GM19035 (cell line): ENCODE results near the gene RFX1.
"Not testable (repeated sequence)": the region's sequence is repeated elsewhere in the genome, so short reads cannot be mapped to it uniquely, and the experiment has no call there.

Experiments
- ATAC-seq: cut with Tn5 transposase; IDR thresholded peaks from one replicate; pipeline ENCODE4 v1.9.1; 2021; ENCODE audit not compliant: unreplicated experiment

RFX1 gene

GRCh38 chr19:13938301-13939064, 67.6 kb downstream of the RFX1 start, which contains the start of gene PODNL1:
TSS of gene PODNL1 (minus strand) at chr19:13938417. CDS start at chr19:13938181, 236 bp downstream.
- no peak for ATAC-seq

DNA sequence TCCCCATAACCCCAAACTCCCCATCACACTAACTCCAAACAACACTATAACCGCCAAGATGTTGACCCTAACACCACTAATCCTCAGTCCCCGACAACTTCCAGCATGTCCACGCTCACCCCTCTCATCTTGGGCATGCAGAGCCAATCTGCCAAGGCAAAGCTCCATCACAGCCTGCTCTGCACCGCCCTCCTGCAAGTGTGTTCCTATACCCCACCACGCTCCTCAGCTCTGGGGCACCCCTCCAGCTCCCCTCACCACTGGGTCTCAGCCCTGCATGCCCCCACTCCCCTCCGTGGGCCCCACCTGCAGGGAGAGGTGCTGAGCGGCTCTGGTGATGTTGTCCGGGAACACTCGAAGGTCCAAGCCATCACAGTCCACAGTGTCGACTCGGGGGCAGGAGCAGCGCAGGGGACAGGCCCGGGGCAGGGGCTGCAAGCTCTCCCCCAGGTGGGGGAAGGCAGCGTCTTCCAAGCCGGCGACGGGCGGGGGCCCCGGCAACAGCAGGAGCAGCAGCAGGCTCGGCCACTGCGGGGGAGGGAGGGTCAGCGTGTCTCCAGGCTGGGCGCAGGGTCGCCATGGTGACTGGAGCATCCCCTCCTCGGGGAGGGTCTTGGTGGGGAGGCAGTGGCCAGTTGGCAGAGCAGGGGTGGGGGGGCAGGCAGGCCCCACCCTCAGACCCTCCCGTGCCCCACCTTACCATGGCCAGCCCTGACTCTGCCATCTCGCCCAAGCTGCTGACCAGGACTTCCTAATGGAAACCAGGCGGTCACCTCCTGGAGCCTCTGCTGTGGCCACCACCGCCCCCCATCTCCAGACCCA, 68.4 kb downstream of the RFX1 start:
- ATAC-seq, result no peak

DNA sequence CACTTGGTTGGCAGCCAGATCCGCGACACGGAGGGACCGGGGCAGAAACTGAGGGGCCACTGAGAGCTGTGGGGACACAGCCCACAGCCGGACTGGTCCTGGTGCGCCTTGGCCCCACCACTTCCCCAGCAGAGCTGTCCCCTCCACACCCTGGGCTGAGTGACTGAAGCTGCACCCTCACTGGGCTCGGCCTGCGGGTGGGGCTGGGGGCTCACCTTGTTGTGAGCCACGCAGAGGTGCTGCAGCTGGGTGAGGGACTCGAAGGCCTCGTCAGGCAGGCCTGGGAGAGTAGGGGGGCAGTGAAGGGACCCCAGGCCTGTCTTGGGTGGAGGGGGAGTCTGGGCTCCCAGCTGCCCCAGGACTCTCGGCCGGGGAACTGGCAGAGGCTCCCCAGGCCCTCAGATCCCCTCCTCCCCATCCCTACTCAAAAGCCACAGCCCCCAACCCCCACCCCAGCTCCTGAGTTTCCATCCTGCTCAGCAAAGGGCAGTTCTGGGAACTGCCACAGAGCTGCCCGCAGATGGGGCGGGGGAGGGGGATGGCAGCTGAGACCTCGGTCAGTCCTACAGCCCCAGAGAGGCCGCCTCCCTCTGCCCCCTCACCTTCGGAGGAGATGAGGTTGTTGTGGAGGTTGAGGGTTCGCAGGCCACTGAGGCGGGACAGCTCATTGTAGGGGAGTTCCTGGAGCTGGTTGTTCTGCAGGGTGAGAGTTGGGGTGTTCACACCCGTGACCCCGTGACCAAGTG, 70.2 kb downstream of the RFX1 start:
- ATAC-seq, result no peak

DNA sequence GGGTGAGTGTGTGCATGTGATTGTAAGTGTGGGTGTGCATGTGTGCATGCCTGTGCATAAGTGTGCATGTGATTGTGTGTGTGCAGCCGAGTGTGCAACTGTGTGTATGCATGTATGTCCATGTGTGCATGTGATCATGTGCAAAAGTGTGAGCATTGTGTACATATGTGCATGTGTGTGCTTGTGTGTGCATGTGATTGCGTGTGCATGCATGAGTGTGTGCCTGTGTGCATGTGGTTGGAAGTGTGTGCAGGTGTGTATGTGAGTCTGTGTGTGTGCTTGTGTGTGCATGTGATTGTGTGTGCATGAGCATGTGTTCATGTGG, 71.4 kb downstream of the RFX1 start:
- ATAC-seq, result no peak

DNA sequence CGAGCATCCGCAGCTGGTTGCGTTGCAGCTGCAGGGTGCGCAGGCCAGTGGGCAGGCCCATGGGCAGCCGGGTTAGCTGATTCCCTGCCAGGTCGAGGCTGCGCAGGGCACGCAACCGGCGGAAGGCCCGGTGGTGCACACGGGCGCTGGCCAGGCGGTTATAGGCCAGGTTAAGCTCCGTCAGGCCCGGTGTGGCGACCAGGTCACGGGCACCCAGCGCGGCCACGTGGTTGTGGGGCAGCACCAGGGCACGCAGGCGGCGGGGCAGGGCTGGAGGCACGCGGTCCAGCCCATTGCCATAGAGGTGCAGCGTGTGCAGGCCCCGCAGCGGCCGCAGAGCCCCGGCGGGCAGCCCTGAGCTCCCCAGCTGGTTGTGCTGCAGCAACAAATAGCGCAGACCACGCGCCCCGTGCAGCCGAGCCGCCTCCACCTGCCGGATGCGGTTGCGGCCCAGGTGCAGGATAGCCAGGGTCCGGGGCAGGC, 73.2 kb downstream of the RFX1 start:
- no peak for ATAC-seq

DNA sequence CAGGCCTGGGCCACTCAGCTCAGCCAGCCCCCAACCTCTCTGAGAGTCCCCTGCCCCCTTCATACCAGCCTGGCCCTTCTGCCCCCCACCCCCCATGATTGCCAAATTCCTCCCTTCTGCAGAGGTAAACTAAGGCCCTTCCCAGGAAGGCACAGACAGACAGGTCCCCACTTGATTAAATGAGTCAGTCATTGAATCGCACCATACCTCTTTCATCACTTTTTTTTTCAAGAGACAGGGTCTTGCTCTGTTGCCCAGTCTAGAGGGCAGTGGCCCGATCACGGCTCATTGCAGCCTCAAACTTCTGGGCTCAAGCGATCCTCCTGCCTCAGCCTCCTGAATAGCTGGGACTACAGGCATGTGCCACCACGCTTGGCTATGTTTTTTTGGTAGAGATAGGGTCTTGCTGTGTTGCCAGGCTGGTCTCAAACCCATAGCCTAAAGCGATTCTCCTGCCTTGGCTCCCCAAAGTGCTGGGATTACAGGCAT, 73.9 kb downstream of the RFX1 start:
- no peak for ATAC-seq

GRCh38 chr19:13931391-13932148, 74.5 kb downstream of the RFX1 start:
- no peak for ATAC-seq

- ATAC-seq, result no peak
These were observed 75.7 kb downstream of the RFX1 start for GRCh38 chr19:13930402-13930801.

DNA sequence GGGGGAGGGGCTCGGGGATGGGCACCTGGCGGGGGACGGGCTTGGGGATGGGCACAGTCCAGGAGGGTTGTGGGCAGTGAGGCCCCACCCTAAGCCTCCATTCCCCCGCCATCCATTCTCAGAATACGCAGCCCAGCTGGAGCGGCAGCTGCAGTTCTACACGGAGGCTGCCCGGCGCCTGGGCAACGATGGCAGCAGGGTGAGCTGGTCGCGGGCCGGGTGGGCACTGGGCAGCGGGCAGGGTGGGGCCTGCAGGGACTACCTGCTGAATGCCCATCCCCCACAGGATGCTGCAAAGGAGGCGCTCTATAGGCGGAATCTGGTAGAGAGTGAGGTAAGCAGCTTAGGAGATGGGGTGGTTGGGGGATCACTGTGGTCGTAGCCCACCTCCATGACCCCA, 76.2 kb downstream of the RFX1 start:
- no peak for ATAC-seq

GRCh38 chr19:13929340-13929739, 76.8 kb downstream of the RFX1 start:
- no peak for ATAC-seq

- no peak for ATAC-seq
These were observed 79.4 kb downstream of the RFX1 start for GRCh38 chr19:13926715-13927114.

DNA sequence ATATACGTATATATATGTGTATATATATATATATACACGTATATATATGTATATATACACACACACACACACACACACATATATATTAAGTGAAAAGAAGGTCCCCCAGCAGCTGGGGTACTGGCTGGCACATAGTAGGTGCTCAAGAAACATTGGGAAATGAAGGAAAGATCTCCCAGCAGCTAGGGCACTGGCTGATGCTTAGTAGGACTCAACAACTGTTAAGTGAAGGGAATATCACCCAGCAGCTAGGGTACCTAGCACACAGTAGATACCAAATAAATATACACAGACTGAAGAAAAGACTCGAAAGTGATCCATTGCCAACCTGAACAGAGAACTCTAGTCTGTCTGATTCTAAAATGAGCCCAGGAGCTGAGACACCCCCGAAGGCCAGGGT, 80.1 kb downstream of the RFX1 start:
- no peak for ATAC-seq

DNA sequence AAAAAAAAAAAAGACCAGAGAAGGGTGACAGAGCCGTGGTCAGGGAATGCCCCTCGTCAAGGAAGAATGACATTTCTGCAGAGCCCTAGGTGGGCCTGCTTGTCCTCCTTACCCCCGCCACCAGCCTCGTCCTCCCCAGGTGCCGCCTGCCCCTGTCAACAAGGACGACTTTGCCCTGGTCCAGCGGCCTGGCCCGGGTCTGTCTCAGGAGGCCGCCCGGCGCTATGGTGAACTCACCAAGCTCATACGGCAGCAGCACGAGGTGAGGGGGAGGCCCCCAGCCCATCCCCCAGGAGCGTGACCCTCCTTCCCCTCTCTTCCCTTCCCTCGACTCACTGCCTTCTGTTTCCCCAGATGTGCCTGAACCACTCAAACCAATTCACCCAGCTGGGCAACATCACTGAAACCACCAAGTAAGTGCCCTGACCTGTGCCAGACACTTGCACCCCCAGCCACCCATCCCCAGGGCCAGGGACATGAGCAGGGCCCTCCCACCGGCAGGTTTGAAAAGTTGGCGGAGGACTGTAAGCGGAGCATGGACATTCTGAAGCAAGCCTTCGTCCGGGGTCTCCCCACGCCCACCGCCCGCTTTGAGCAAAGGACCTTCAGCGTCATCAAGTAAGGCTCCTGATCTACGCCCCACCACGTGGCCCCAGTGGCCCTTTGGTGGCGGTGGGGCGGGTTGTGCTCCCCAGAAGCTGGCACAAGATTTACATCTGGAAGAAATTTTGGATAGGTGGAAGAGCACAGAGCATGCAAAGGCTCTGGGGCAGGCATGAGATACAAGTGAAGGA, 82.7 kb downstream of the RFX1 start:
- ATAC-seq, result no peak

DNA sequence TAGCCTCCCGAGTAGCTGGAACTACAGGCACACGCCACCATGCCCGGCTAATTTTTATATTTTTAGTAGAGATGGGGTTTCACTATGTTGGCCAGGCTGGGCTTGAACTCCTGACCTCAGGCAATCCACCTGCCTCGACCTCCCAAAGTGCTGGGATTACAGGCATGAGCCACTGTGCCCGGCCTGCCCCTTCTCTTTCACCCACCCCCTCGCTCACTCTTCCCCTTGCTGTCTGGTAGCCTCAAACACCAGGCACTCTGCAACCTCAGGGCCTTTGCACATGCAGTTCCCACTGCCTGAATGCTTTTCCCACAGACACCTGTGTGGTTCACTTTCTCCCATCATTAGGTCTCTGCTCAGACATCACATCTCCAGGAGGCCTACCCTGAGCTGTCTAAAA, 84.0 kb downstream of the RFX1 start:
- ATAC-seq, result not testable (repeated sequence)

- no peak for ATAC-seq
These were observed 85.0 kb downstream of the RFX1 start for GRCh38 chr19:13920940-13921747.

DNA sequence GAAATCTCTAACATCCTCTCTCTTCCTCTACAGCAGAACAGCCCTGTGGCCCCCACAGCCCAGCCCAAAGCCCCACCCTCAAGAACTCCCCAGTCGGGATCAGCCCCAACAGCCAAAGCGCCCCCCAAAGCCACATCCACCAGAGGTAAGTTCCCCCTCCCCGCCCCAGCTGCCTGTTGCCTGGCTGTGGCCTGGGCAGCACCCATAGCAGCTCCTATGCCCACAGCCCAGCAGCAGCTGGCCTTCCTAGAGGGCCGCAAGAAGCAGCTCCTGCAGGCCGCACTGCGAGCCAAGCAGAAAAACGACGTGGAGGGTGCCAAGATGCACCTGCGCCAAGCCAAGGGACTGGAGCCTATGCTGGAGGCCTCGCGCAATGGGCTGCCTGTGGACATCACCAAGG, 85.6 kb downstream of the RFX1 start:
- no peak for ATAC-seq

- no peak for ATAC-seq
These were observed 87.3 kb downstream of the RFX1 start for GRCh38 chr19:13918726-13919411.

DNA sequence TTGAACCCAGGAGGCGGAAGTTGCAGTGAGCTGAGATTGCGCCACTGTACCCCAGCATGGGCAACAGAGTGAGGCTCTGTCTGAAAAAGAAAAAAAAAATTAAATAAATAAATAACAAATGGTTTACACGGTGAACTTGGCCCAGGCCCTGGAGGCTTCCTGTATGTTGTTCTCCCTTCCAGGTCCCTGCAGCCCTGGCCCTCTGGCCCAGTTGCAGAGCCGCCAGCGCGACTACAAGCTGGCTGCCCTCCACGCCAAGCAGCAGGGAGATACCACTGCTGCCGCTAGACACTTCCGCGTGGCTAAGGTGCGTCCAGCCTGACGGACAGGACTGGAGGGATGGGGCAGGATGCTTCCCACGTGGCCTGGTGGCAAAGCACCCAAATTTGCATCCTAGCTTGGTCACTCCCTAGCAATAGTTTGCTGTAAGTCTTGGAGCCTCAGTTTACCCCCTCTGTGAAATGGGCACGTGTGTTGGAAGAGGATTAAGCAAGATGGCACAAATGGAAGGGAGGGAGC, 88.2 kb downstream of the RFX1 start:
- no peak for ATAC-seq
